GM15510 (cell line): ENCODE measurements around the gene PPP3CA.

Experiments used
- POLR2A ChIP-seq: IDR thresholded peaks from 3 replicates; pipeline ENCODE4 v1.6.1; 2011; ENCODE audit warnings: borderline replicate concordance; ENCODE audit not compliant: insufficient read length; ENCODE audit errors: extremely low read depth

Gene PPP3CA

GRCh38 chr4:101258883-101259282 is 88.4 kb downstream of the PPP3CA start:
- no peak for TF ChIP-seq POLR2A

GRCh38 chr4:101256222-101256621 is 91.1 kb downstream of the PPP3CA start:
- TF ChIP-seq POLR2A: no peak

GRCh38 chr4:101254776-101255175 is 92.5 kb downstream of the PPP3CA start:
- no peak for TF ChIP-seq POLR2A

GRCh38 chr4:101253121-101253520 is 94.2 kb downstream of the PPP3CA start:
- TF ChIP-seq POLR2A: no peak

- TF ChIP-seq POLR2A: no peak
Observed at GRCh38 chr4:101252721-101253120, 94.6 kb downstream of the PPP3CA start.

- TF ChIP-seq POLR2A: no peak
Observed at GRCh38 chr4:101251261-101251660, 96.1 kb downstream of the PPP3CA start.

GRCh38 chr4:101244349-101244748 is 103.0 kb downstream of the PPP3CA start:
- no peak for TF ChIP-seq POLR2A

GRCh38 chr4:101242441-101242840 is 104.9 kb downstream of the PPP3CA start:
- no peak for TF ChIP-seq POLR2A

- no peak for TF ChIP-seq POLR2A
Observed at GRCh38 chr4:101240099-101240498, 107.2 kb downstream of the PPP3CA start.

GRCh38 chr4:101239665-101240064 is 107.7 kb downstream of the PPP3CA start:
- TF ChIP-seq POLR2A: no peak

GRCh38 chr4:101238706-101239105 is 108.6 kb downstream of the PPP3CA start:
- no peak for TF ChIP-seq POLR2A

GRCh38 chr4:101237773-101238172 is 109.6 kb downstream of the PPP3CA start:
- no peak for TF ChIP-seq POLR2A

- TF ChIP-seq POLR2A: no peak
Observed at GRCh38 chr4:101236097-101236496, 111.2 kb downstream of the PPP3CA start.

- no peak for TF ChIP-seq POLR2A
Observed at GRCh38 chr4:101232074-101232776, 115.1 kb downstream of the PPP3CA start.

GRCh38 chr4:101230801-101231426 is 116.4 kb downstream of the PPP3CA start:
- no peak for TF ChIP-seq POLR2A

- TF ChIP-seq POLR2A: no peak
Observed at GRCh38 chr4:101229116-101229515, 118.2 kb downstream of the PPP3CA start.
